A673 (cell line): Measurements from ENCODE around the gene MSRB3.

Experiments used
- EZH2 ChIP-seq: fragments of 200-600 bp; sonication (generic); IDR thresholded peaks from 2 replicates; pipeline ENCODE4 v1.6.1; 2017; ENCODE audit warnings: borderline replicate concordance, low read depth, mild to moderate bottlenecking, mixed read lengths, antibody characterized with exemption, low read length; ENCODE audit not compliant: poor library complexity, severe bottlenecking
- TF ChIP-seq, protein P1 (sequence below): fragments of 300-800, 200-600 bp; sonication (generic); conservative IDR thresholded peaks from 2 replicates; pipeline ENCODE4 v1.5.1; 2017; ENCODE audit warnings: low read depth, mild to moderate bottlenecking, antibody characterized with exemption, low read length, moderate library complexity, mixed read lengths

DNA sequence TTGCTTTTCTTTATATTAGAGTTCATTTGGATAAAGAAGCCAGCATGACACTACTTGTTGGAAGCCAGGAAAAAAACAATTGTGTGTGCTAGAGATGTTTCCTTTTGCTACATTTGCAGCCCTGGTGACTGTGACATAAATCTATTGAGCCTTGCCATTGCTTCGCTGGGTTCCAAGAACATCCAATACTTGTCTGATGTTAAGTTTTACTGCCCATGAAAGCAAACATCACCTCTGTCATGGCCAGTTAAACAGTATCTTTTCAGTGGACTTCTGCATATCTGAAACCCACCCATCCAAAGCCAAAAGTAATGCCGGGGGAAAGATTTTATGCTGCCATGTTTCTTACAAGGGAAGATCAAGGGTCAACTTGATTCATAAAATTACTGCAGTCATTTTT, 184.0 kb downstream of the MSRB3 start:
- TF ChIP-seq, protein P1, sequence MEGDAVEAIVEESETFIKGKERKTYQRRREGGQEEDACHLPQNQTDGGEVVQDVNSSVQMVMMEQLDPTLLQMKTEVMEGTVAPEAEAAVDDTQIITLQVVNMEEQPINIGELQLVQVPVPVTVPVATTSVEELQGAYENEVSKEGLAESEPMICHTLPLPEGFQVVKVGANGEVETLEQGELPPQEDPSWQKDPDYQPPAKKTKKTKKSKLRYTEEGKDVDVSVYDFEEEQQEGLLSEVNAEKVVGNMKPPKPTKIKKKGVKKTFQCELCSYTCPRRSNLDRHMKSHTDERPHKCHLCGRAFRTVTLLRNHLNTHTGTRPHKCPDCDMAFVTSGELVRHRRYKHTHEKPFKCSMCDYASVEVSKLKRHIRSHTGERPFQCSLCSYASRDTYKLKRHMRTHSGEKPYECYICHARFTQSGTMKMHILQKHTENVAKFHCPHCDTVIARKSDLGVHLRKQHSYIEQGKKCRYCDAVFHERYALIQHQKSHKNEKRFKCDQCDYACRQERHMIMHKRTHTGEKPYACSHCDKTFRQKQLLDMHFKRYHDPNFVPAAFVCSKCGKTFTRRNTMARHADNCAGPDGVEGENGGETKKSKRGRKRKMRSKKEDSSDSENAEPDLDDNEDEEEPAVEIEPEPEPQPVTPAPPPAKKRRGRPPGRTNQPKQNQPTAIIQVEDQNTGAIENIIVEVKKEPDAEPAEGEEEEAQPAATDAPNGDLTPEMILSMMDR = no peak
- TF ChIP-seq EZH2 = no peak
